ENCODE data around the gene GGN. TPM values are rescaled to one million over a fixed set of nuclear protein-coding genes. Genes with fewer than 3 reads are reported as not detected.

GGN gene
- total RNA-seq, 1 donor from 2014 or later = 2.1 TPM

DNA sequence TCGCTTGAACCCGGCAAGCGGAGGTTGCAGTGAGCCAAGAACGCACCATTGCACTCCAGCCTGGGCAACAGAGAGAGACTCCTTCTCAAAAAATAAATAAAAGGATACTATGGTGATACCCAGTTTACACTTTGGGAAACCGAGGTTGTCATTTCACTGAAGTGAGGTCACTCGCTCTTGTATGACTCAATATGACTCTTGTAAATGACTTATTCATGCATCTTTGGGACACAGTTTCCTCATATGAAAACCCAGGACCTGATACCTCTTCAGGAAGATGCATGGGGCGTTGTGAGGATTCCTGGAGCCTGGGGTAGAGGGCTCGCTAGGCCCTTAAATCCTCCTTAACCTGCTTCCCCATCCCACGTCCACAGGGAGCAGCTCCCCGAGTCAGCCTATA is 9.0 kb downstream of the GGN start:
- H3K79me2 ChIP-seq (ENCODE audit: insufficient read depth, low read length) = peaks cover 45% of the 10 kb centered on the region
- no peaks in the 10 kb centered on the region for H3K27me3 Mint-ChIP-seq (ENCODE audit: low read depth, unreplicated experiment)
- no peak overlapping the region for H3K4me3 Mint-ChIP-seq (ENCODE audit: unreplicated experiment)
- H3K9me3 Mint-ChIP-seq (ENCODE audit: unreplicated experiment) = no peaks in the 10 kb centered on the region
- no peak overlapping the region for H3K4me2 ChIP-seq (ENCODE audit: low read length)
- H3K9me3 ChIP-seq (ENCODE audit: insufficient read depth, low read depth, low read length) = no peaks in the 10 kb centered on the region
- TF ChIP-seq, protein P1, sequence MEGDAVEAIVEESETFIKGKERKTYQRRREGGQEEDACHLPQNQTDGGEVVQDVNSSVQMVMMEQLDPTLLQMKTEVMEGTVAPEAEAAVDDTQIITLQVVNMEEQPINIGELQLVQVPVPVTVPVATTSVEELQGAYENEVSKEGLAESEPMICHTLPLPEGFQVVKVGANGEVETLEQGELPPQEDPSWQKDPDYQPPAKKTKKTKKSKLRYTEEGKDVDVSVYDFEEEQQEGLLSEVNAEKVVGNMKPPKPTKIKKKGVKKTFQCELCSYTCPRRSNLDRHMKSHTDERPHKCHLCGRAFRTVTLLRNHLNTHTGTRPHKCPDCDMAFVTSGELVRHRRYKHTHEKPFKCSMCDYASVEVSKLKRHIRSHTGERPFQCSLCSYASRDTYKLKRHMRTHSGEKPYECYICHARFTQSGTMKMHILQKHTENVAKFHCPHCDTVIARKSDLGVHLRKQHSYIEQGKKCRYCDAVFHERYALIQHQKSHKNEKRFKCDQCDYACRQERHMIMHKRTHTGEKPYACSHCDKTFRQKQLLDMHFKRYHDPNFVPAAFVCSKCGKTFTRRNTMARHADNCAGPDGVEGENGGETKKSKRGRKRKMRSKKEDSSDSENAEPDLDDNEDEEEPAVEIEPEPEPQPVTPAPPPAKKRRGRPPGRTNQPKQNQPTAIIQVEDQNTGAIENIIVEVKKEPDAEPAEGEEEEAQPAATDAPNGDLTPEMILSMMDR (IDR thresholded peaks at IDR 0.05; ENCODE audit: insufficient read depth, low read depth, low read length) = no peak
- TF ChIP-seq EZH2 (IDR thresholded peaks at IDR 0.05; ENCODE audit: insufficient read depth, low read length) = no peak
- FAIRE-seq (no peak), DNase-seq (ENCODE audit: low read depth) (no peak)
- H3K36me3 ChIP-seq (ENCODE audit: insufficient read depth, low read length) = peaks cover 22% of the 10 kb centered on the region
- H2AFZ ChIP-seq (ENCODE audit: low read depth, low read length) = no peak overlapping the region
- H3K4me1 ChIP-seq (ENCODE audit: insufficient read depth, low read length) = peaks cover 13% of the 10 kb centered on the region
- H4K20me1 ChIP-seq (ENCODE audit: insufficient read depth, low read length) = peaks cover 76% of the 10 kb centered on the region
- no peak overlapping the region for H3K9ac ChIP-seq (ENCODE audit: low read length)
- peaks cover 8% of the 10 kb centered on the region for H3K36me3 Mint-ChIP-seq (ENCODE audit: low read depth, unreplicated experiment)
- no peak overlapping the region for H3K4me3 ChIP-seq (ENCODE audit: insufficient read depth, low read depth, low read length)
- H3K27ac Mint-ChIP-seq (ENCODE audit: unreplicated experiment) = no peak overlapping the region
- no peak overlapping the region for H3K27ac ChIP-seq (ENCODE audit: low read depth, low read length)
- no peaks in the 10 kb centered on the region for H3K27me3 ChIP-seq (ENCODE audit: insufficient read depth, low read length)
- H3K4me1 Mint-ChIP-seq (ENCODE audit: low read depth, unreplicated experiment) = peaks cover 8% of the 10 kb centered on the region

DNA sequence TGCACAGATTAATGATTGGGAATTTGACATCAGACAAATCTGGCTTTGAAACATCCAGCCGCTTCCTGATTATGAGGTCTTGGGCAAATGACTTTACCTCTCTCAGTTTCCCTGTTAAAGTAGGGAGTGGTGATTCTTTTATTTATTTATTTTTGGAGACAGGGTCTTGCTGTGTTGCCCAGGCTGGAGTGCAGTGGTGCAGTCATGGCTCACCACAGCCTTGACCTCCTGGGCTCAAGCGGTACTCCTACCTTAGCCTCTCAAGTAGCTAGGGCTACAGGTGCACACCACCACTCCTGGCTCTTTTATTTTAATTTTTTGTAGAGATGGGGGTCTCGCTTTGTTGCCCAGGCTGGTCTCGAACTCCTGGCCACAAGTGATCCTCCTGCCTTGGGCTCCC is 10.8 kb downstream of the GGN start:
- TF ChIP-seq, protein P1 (IDR thresholded peaks at IDR 0.05; ENCODE audit: insufficient read depth, low read depth, low read length) = no peak
- TF ChIP-seq EZH2 (IDR thresholded peaks at IDR 0.05; ENCODE audit: insufficient read depth, low read length) = no peak
- peak overlapping the region; percentile 100 for H3K4me3 Mint-ChIP-seq (ENCODE audit: unreplicated experiment)
- H3K4me2 ChIP-seq (ENCODE audit: low read length) = peak overlapping the region; percentile 96
- H3K9me3 ChIP-seq (ENCODE audit: insufficient read depth, low read depth, low read length) = no peaks in the 10 kb centered on the region
- no peaks in the 10 kb centered on the region for H3K9me3 Mint-ChIP-seq (ENCODE audit: unreplicated experiment)
- no peaks in the 10 kb centered on the region for H3K27me3 Mint-ChIP-seq (ENCODE audit: low read depth, unreplicated experiment)
- FAIRE-seq (no peak), DNase-seq (ENCODE audit: low read depth) (no peak)
- peaks cover 45% of the 10 kb centered on the region for H3K79me2 ChIP-seq (ENCODE audit: insufficient read depth, low read length)
- no peak overlapping the region for H3K4me3 ChIP-seq (ENCODE audit: insufficient read depth, low read depth, low read length)
- peaks cover 8% of the 10 kb centered on the region for H3K4me1 Mint-ChIP-seq (ENCODE audit: low read depth, unreplicated experiment)
- peak overlapping the region; percentile 47 for H3K27ac Mint-ChIP-seq (ENCODE audit: unreplicated experiment)
- no peak overlapping the region for H3K9ac ChIP-seq (ENCODE audit: low read length)
- H2AFZ ChIP-seq (ENCODE audit: low read depth, low read length) = no peak overlapping the region
- H3K36me3 ChIP-seq (ENCODE audit: insufficient read depth, low read length) = peaks cover 19% of the 10 kb centered on the region
- H3K27me3 ChIP-seq (ENCODE audit: insufficient read depth, low read length) = no peaks in the 10 kb centered on the region
- peaks cover 6% of the 10 kb centered on the region for H3K36me3 Mint-ChIP-seq (ENCODE audit: low read depth, unreplicated experiment)
- H4K20me1 ChIP-seq (ENCODE audit: insufficient read depth, low read length) = peaks cover 63% of the 10 kb centered on the region
- peaks cover 13% of the 10 kb centered on the region for H3K4me1 ChIP-seq (ENCODE audit: insufficient read depth, low read length)
- H3K27ac ChIP-seq (ENCODE audit: low read depth, low read length) = no peak overlapping the region

DNA sequence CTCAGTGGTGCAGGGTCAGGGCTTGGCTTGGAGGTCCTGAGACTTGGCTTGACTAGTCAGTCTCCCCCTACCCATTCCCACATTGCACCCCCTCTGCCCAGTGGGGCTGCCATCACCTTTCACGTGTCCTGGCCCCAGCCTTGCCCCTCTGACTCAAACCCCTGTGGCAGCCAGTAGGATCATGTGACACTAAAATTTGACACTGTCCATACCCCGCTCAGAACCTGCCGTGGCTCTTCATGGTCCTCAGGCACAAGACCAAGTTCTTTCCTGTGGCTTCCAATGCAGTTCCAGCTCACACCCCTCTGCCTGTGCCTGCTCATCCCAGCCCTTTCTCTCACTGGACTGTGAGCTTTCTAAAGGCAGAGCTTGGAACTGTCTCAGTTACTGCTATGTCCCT is 11.3 kb downstream of the GGN start:
- Histone ChIP-seq H3K27ac (ENCODE audit: low read depth, low read length) (no peak overlapping the region), H4K20me1 (ENCODE audit: insufficient read depth, low read length) (peaks cover 58% of the 10 kb centered on the region), H3K36me3 (ENCODE audit: insufficient read depth, low read length) (peaks cover 14% of the 10 kb centered on the region), H3K4me1 (ENCODE audit: insufficient read depth, low read length) (peaks cover 13% of the 10 kb centered on the region), H3K27me3 (ENCODE audit: insufficient read depth, low read length) (no peaks in the 10 kb centered on the region), H3K9ac (ENCODE audit: low read length) (no peak overlapping the region), H2AFZ (ENCODE audit: low read depth, low read length) (no peak overlapping the region), H3K4me3 (ENCODE audit: insufficient read depth, low read depth, low read length) (no peak overlapping the region), H3K4me2 (ENCODE audit: low read length) (peak overlapping the region; percentile 96), H3K79me2 (ENCODE audit: insufficient read depth, low read length) (peaks cover 45% of the 10 kb centered on the region), H3K9me3 (ENCODE audit: insufficient read depth, low read depth, low read length) (no peaks in the 10 kb centered on the region)
- peaks cover 4% of the 10 kb centered on the region for H3K36me3 Mint-ChIP-seq (ENCODE audit: low read depth, unreplicated experiment)
- no peak overlapping the region for H3K27ac Mint-ChIP-seq (ENCODE audit: unreplicated experiment)
- peaks cover 8% of the 10 kb centered on the region for H3K4me1 Mint-ChIP-seq (ENCODE audit: low read depth, unreplicated experiment)
- no peak for DNase-seq (ENCODE audit: low read depth)
- TF ChIP-seq, protein P1 (IDR thresholded peaks at IDR 0.05; ENCODE audit: insufficient read depth, low read depth, low read length) = no peak
- TF ChIP-seq EZH2 (IDR thresholded peaks at IDR 0.05; ENCODE audit: insufficient read depth, low read length) = no peak
- no peaks in the 10 kb centered on the region for H3K9me3 Mint-ChIP-seq (ENCODE audit: unreplicated experiment)
- peak overlapping the region; percentile 100 for H3K4me3 Mint-ChIP-seq (ENCODE audit: unreplicated experiment)
- no peak for FAIRE-seq
- peaks cover 4% of the 10 kb centered on the region for H3K27me3 Mint-ChIP-seq (ENCODE audit: low read depth, unreplicated experiment)
